ENCODE data around the gene RSL1D1.
"Not testable (repeated sequence)": the region's sequence is repeated elsewhere in the genome, so short reads cannot be mapped to it uniquely, and the experiment has no call there.

RSL1D1 gene

DNA sequence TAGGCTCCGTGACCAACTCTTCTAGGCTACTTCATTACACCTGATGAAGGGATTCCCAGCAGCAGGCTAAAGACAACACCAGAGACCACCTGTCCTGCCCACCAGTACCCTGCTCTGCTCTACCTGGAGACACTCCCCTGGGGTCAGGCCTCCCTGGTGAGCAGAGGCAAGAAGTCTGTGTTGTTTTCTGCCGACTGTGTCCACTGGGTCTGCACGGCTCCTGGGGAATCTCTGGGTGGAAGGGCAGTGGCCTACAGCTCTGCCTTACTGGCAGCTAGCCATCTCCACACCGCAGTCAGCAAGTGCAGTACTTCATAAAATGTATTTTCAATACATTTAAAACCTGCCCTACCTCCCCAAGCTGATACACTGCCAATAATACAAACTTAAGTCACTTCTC is 6.8 kb downstream of the RSL1D1 start:
- DNase-seq (ENCODE audit: low read depth, low spot score): no peak

DNA sequence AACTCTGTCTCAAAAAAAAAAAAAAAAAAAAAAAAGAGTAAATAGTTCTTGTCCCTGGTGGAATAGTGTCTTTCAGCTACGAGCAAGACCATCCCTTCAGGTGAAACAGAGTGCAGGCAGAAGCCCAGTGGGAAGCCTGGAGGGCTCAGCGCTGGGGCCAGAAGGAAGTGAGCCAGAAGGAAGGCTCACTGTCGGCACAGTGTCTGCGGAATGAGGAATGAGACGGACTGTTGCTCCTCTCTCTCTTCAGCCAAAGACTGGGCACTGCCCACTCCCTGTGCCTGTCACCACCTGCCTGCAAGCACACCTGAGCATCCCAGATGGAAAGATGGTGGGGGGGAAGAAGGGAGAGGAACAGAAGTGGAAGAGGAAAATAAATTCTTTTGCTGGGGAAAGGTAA is 7.5 kb downstream of the RSL1D1 start:
- DNase-seq (ENCODE audit: low read depth, low spot score): no peak

- no peak for DNase-seq (ENCODE audit: low read depth, low spot score)
Measured at GRCh38 chr16:11843206-11843605, 8.1 kb downstream of the RSL1D1 start.

DNA sequence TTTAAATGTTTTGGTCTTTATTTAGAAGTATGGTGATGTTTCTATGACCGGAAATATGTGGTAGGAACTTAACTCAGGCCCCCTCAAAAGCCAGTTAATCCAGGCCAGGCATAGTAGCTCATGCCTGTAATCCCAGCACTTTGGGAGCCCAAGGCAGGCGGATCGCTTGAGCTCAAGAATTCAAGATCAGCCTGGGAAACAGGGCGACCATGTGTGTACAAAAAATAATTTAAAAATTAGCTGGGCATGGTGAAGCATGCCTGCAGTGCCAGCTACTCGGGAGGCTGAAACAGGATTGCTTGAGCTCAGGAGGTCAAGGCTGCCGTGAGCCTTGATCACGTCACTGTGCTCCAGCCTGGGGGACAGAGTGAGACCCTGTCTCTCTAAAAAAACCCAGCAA is 10.3 kb downstream of the RSL1D1 start:
- no peak for DNase-seq (ENCODE audit: low read depth, low spot score)

DNA sequence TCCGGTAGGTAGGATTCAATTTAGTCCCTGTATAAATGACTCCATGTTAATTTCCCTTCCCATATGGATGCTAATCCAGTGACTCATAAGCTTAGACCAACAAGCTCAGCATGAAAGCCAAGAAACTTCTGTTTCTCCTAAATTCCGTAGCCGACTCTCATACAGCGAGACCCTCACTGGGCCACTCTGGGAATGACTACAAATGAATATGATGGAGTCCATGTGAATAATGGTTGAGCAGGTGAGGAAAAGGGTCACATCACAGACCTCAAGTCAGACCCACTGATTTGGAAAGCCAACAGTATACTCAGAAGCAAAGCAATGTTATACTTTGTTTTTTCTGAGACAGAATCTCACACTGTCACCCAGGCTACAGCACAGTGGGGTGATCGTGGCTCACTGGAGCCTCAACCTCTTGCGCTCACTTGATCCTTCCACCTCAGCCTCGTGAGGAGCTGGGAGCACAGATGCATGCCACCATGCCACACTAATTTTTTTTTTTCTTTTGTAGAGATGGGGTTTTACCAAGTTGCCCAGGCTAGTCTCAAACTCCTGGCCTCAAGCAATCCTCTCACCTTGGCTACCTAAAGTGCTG is 14.6 kb downstream of the RSL1D1 start:
- no peak for DNase-seq (ENCODE audit: low read depth, low spot score)

DNA sequence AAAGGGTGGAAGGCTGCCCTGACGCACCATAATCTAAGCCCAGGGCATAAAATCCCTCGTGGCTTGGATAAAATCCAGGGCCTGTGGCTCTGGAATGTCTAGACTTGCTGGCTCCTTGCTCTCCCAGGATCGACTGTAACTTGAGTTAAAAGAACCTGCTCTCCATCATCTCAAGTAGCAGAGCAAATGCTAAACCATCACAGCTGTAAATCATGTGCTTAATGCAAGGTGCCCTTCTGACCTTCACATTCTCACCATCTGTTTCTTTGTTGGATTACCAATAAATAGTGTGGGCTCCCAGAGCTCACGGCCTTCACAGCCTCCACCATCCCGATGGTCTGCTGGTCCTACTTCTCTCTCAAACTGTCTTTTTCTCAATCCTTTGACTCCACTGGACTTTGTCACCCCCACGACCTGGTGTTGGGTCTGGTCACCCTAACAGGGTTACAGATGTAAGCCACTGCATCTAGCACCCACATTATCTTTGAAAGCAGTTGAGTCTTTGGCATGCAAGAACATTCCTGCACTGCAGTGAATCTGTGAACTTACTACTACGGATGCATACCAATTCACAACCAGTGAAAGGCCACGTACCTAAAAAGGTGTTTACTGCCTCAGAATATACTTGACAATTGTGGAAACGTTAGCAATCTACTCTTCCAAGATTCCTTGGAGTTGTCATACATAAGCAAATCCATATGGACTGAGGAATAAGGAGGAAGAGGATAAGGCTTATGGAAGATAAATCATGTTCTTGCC is 15.3 kb downstream of the RSL1D1 start:
- no peak for DNase-seq (ENCODE audit: low read depth, low spot score)

DNA sequence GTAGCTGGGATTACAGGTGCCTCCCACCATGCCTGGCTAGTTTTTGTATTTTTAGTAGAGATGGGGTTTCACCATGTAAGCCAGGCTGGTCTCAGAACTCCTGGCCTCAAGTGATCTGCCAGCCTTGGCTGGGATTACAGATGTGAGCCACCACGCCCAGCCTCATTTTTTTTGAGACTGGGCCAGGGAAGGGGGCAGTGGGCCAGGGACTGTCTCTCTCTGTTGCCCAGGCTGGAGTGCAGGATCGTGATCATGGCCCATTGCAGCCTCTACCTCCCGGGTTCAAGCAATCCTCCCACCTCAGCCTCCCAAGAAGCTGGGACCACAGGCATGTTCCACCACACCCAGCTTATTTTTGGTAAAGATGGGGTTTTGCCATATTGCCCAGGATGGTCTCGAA is 16.0 kb downstream of the RSL1D1 start:
- no peak for DNase-seq (ENCODE audit: low read depth, low spot score)

- no peak for DNase-seq (ENCODE audit: low read depth, low spot score)
Measured at GRCh38 chr16:11833951-11834695, 17.2 kb downstream of the RSL1D1 start.

DNA sequence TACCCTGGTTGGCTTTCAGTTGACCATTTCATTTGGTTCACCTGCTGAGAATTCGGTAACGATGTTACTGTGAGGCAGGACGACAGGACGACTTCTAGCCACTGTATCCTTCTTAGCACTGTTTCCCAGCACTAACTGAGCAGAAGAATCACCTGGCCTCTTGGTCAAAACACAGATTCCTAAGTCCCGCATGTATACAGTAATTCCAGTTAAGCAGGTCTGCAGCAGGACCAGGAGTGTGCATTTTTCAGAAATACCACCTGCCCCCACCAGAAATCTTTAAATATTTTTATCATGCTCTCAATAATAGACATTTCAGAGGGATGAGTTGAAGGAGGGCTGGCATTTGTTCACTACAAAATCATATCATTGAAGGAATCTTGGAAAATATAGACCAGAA is 22.6 kb downstream of the RSL1D1 start:
- no peak for DNase-seq (ENCODE audit: low read depth, low spot score)

GRCh38 chr16:11825520-11826165 is 25.7 kb downstream of the RSL1D1 start:
- not testable (repeated sequence) for DNase-seq (ENCODE audit: low read depth, low spot score)

DNA sequence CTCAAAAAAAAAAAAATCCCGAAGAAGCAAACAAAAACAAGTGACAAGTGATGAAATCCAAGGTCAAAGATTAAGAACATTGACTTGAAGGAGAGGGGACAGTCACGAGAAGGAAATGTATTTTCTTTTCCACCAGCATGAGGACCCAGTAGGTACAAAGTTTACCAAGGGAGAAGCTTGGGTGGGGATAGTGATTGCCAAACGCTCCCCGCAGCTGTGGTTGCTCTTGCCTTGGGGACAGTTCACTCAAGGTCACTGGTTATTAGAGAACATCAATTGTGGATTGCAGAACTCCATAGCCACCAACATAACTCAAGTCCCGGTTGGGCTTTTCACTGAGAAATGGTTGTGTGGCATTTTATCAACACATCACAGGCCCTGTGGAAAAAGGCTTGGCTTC is 27.0 kb downstream of the RSL1D1 start:
- DNase-seq (ENCODE audit: low read depth, low spot score): no peak

DNA sequence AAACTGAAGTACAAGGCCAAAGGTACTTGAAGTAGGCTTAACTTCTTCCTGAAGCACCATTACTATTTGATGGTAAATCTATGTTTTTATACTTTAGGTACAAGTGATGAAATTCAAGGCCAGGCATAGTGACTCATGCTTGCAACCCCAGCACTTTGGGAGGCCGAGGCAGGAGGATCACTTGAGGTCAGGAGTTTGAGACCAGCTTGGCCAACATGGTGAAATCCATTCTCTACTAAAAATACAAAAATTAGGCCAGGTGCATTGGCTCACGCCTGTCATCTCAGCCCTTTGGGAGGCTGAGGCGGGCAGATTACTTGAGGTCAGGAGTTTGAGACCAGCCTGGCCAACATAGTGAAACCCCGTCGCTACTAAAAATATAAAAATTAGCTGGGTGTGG is 27.7 kb downstream of the RSL1D1 start:
- DNase-seq (ENCODE audit: low read depth, low spot score): not testable (repeated sequence)

- DNase-seq (ENCODE audit: low read depth, low spot score): no peak
Measured at GRCh38 chr16:11819798-11820197, 31.5 kb downstream of the RSL1D1 start.

GRCh38 chr16:11818970-11819369 is 32.4 kb downstream of the RSL1D1 start:
- DNase-seq (ENCODE audit: low read depth, low spot score): not testable (repeated sequence)

- DNase-seq (ENCODE audit: low read depth, low spot score): no peak
Measured at GRCh38 chr16:11816123-11816522, 35.2 kb downstream of the RSL1D1 start.

DNA sequence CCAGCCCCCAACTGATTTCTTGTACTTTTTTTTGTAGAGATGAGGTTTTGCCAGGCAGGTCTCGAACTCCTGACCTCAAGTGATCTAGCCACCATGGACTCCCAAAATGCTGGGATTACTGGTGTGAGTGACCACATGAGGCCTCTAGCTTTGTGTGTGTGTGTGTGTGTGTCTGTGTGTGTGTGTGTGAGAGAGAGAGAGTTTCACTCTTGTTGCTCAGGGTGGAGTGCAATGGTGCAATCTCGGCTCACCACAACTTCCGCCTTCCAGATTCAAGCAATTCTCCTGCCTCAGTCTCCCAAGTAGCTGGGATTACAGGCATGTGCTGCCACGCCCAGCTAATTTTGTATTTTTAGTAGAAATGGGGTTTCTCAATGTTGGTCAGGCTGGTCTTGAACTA is 36.5 kb downstream of the RSL1D1 start:
- DNase-seq (ENCODE audit: low read depth, low spot score): not testable (repeated sequence)

GRCh38 chr16:11806721-11807120 is 44.6 kb downstream of the RSL1D1 start:
- no peak for DNase-seq (ENCODE audit: low read depth, low spot score)

DNA sequence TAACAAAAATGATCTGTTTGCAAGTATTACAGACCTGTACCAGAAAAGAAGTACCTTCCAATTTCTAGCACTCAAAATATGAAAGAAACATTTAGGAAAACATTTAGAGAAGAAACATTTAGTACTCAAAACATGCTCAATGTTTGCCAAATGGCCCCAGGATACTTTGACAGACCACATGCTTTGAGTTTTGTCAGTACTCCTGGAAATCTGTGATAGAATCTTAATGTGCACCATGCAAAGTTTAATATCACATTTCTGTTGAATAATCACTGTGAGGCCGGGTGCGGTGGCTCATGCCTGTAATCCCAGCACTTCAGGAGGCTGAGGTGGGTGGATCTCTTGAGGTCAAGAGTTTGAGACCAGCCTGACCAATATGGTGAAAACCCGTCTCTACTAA is 45.8 kb downstream of the RSL1D1 start:
- no peak for DNase-seq (ENCODE audit: low read depth, low spot score)

- DNase-seq (ENCODE audit: low read depth, low spot score): no peak
Measured at GRCh38 chr16:11801481-11802021, 49.8 kb downstream of the RSL1D1 start.

GRCh38 chr16:11800382-11800718 is 51.0 kb downstream of the RSL1D1 start:
- no peak for DNase-seq (ENCODE audit: low read depth, low spot score)

DNA sequence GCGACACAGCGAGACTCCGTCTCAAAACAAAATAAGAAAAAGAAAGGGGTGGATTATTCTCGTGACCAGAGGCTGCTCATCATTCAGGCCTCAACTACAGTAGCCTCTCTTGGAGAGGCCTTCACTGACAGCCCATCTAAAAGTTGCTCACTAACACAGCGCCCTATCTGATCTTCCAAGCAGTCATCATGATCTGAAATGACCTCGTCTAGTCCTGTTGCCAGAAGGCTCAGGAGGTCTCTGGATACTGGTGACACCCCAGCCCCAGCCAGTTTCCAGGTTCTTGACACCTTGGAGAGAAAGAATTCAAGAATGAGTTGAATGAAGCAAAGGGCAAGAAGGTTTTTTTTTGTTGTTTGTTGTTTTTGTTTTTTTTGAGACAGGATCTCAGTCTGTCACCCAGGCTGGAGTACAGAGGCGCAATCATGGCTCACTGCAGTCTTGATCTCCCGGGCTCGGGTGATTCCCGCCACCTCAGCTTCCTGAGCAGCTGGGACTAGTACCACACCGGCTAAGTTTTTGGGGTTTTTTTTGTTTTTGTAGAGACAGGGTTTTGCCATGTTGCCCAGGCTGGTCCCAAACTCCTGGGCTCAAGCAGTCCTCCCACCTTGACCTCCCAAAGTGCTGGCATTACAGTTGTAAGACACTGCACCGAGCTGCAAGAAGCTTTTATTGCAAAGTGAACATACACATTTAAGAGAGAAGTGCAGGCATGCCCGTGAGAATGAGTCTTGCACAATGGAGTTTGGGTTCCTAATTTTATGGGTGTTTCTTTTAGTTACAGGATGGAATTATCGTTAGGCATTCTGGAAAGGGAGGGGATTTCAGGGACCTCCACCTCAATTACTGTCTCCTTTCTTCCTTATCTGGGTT is 51.6 kb downstream of the RSL1D1 start:
- DNase-seq (ENCODE audit: low read depth, low spot score): no peak

Data from activated CD4-positive, CD25-positive, alpha-beta regulatory T cell treated with anti-CD3 and anti-CD28 coated beads, Interleukin-2, amount 50 U/mL, for 16 hours (primary cell).